ENCODE results near the gene TRMT1. TPM values are rescaled to one million over a fixed set of nuclear protein-coding genes. Genes with fewer than 3 reads are reported as not detected.

Gene TRMT1
- total RNA-seq, 1 donor from 2014 or later = 35.0 TPM

- no peak for DNase-seq (ENCODE audit: low spot score)
Measured at GRCh38 chr19:13090511-13091231, 25.9 kb downstream of the TRMT1 start.

GRCh38 chr19:13089857-13090507 lies 26.6 kb downstream of the TRMT1 start:
- no peak for DNase-seq (ENCODE audit: low spot score)

DNA sequence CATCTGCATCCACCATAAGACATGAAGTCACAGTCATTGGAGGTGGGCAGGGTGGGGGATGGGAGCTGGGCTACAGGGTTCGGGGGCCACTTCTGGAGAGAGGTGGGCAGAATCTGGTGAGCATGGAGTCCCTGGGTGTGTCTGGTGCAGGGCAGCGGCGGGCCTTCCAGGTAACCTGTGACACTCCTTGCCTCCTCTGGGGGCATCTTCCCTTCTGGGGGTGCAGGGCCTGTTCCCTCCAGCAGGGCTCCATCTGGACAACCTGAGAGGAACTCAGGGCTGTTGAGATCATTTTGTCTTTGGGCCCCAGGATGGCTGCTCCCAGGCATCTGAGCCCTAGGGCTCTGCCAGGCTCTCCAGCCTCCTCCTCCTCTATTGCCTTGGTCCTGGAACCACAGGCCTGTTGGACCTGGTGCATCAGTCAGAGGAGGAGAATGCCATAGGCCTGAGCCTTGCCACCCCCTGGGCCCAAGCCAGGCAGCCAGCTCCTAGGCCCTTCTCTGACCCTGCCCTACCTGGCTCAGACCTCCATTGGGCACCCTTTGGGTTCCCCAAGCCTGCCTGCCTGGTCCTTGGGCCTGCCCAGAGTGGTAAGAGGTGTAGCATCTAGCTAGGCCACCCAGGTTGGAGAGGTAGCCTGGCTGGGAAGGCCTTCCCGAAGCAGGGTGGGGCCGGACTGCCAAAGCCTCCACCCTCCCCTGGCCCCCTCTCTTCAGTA lies 27.2 kb downstream of the TRMT1 start:
- DNase-seq (ENCODE audit: low spot score) = no peak

DNA sequence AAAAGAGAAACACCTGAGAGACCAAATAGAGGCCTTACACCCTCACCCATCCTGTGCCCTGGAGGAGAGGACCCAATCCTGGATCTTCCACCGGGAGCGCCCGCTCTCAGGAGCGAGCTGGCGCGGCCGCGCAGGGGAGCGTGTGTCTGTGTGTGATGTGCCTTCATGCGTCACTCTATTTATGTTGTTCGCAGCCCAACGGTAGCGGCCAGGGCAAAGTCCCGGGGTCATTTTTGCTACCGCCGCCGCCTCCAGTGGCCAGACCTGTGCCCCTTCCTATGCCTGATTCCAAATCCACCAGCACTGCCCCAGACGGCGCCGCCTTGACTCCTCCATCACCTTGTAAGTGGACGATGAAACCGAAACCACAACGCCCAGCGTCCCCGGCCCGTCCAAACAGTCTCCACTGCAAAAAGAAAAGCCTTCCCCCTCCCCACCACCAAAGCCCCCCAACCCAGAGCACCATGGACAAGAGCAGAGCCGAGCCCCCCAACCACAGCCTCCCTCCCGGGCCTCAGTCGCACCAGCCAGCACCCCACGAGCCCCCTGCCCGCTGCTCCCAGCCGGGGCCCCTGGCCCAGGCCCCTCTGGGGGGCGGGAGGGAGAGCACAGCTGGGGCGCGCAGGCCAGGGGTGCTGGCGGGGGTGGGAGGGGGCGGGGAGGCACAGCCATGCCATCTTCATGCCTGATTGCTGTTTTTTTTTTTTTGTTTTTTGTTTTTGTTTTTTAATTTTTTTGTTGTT lies 28.6 kb downstream of the TRMT1 start:
- no peak for DNase-seq (ENCODE audit: low spot score)

- no peak for DNase-seq (ENCODE audit: low spot score)
Measured at GRCh38 chr19:13087295-13087694, 29.2 kb downstream of the TRMT1 start.

DNA sequence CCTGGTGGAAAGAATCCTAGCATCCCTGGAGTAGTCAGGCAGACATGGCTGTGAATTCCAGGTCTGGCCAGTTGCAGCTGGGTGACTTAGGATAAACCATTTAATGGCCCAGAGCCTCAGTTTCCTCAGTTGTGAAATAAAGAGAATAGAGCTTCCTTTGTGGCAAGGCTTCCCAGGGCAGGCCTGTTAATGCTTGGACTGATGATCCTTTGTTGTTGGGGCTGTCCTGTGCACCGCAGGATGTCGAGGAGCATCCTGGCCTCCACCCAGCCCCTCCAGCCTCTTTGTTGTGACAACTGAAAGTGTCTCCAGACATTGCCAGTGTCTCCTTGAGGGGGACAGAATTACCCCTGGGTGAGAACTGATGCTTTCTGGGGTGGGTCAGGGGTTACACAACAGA lies 30.2 kb downstream of the TRMT1 start:
- DNase-seq (ENCODE audit: low spot score) = no peak

- DNase-seq (ENCODE audit: low spot score) = no peak
Measured at GRCh38 chr19:13085666-13086065, 30.9 kb downstream of the TRMT1 start.

DNA sequence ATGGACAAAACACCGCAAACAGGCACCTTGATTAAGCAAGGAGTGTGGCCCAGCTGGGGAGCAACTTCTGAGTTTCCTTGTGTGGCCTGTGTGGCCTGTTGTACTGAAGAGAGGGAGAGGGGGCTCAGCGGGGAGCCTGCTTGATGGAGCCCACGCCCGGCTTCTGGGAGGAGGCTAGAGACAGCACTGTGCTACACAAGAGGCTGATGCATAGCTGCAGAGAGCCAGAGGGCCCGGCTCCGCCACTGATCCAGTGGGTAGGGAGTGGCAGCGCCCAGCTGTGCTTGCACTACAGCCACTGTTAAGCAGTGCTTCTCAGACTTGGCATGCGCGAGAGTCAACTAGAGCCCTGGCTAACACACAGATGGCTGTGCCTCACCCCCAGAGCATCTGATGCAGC lies 32.9 kb downstream of the TRMT1 start:
- no peak for DNase-seq (ENCODE audit: low spot score)

- no peak for DNase-seq (ENCODE audit: low spot score)
Measured at GRCh38 chr19:13083008-13083404, 33.5 kb downstream of the TRMT1 start.

GRCh38 chr19:13082192-13083007 lies 34.1 kb downstream of the TRMT1 start:
- DNase-seq (ENCODE audit: low spot score) = peak; percentile 62

DNA sequence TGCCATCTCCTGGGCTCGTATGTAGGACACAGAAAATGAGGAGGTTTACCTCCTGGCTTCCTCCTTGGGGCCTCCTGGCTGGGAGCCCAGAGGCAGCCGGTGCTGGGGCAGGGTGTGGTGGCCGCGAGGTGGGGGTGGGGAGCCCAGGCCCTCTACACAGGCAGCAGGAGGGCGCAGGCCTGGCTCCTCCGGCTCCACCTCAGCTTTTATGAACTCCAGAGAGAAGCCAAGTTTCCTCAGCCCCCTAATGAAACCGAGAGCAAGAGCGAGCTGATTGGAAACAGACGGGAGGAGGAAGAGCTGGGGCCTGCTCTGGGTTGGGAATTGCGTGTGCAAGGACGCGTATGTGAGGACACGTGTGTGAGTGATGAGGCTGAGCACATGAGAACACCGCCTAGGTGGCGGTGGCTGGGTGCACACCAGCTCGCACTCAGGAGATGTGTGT lies 37.0 kb downstream of the TRMT1 start:
- no peak for DNase-seq (ENCODE audit: low spot score)

GRCh38 chr19:13078897-13079541 lies 37.5 kb downstream of the TRMT1 start:
- DNase-seq (ENCODE audit: low spot score) = no peak

DNA sequence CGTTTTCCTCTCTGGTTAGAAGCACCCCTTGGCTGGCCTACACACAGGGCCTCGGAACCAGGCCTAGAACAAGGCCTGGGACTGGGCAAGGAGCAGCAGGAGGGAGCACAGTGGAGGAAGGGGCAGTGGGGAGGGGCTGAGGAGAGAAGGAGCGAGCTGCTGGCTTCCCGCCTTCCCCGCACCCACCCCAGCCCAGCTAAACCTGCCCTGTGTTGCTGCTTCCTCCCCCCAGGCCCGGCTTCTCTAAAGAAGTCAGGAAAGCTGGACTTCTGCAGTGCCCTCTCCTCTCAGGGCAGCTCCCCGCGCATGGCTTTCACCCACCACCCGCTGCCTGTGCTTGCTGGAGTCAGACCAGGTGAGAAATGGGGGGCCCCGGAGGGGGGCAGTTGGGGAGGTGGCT lies 38.2 kb downstream of the TRMT1 start:
- no peak for DNase-seq (ENCODE audit: low spot score)

- no peak for DNase-seq (ENCODE audit: low spot score)
Measured at GRCh38 chr19:13077240-13077639, 39.3 kb downstream of the TRMT1 start.

GRCh38 chr19:13076787-13077186 lies 39.8 kb downstream of the TRMT1 start:
- DNase-seq (ENCODE audit: low spot score) = no peak

GRCh38 chr19:13076320-13076719 lies 40.2 kb downstream of the TRMT1 start:
- DNase-seq (ENCODE audit: low spot score) = no peak

- no peak for DNase-seq (ENCODE audit: low spot score)
Measured at GRCh38 chr19:13074378-13074777, 42.2 kb downstream of the TRMT1 start.

GRCh38 chr19:13073263-13073662 lies 43.3 kb downstream of the TRMT1 start:
- DNase-seq (ENCODE audit: low spot score) = no peak

DNA sequence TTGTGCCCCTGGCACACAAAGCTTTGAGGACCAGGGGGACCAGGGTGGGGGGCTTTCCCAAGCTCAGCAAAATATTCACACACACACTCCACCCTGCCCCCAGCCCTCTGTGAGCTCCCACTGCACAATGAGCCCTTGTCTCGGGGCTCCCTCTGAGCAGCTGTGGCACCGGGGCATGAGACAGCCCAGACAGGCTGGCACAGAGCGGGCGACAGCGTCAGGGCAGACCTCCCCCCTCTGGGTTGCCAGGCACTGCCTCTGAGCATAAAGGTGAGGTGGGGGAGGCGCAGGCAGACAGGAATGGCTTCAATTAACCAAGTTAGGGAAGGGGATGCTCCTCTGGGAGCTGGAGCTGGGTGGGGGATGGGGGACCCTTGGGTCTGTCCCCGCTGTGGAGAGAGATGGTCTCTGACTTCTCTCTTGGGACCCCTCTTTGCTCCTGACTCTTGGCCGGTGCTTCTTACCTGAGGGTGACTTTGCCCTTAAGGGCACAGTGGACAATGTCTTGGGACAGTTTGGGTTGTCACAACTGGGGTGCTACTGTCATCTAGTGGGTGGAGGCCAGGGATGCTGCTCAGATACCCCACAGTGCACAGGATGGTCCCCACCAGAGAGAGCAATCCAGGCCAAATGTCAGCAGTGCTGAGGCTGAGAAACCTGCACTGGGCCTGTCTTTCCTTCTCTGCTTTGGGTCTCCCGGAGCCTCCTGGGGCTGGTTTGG lies 44.2 kb downstream of the TRMT1 start:
- DNase-seq (ENCODE audit: low spot score) = no peak

Measured in mucosa of gallbladder (tissue), 1 donor.